Mesodermal cell (in vitro differentiated cells): Measurements from ENCODE around the gene ITPRIP.

Source experiments
- H3K27ac ChIP-seq: 2 replicates; pipeline ENCODE4 v1.7.0; 2013; ENCODE audit warnings: mild to moderate bottlenecking, low read depth, low read length, moderate library complexity; ENCODE audit not compliant: severe bottlenecking
- H3K36me3 ChIP-seq: 2 replicates; pipeline ENCODE4 v1.7.1; 2013; ENCODE audit warnings: mild to moderate bottlenecking, low read length, moderate library complexity; ENCODE audit not compliant: control insufficient read depth, insufficient read depth
- H3K4me1 ChIP-seq: one replicate; pipeline ENCODE4 v1.7.1; 2013; ENCODE audit warnings: mild to moderate bottlenecking, low read length; ENCODE audit not compliant: insufficient read depth, control insufficient read depth, poor library complexity, severe bottlenecking
- H3K4me3 ChIP-seq: 2 replicates; pipeline ENCODE4 v1.7.0; 2013; ENCODE audit warnings: low read length, control low read depth, mild to moderate bottlenecking; ENCODE audit not compliant: insufficient read depth, poor library complexity, severe bottlenecking; ENCODE audit errors: extremely low read depth
- H3K9me3 ChIP-seq: 2 replicates; pipeline ENCODE4 v1.7.1; 2013; ENCODE audit warnings: mild to moderate bottlenecking, low read length, moderate library complexity; ENCODE audit not compliant: control insufficient read depth
- WGBS, 2 experiments: methylation state at CpG; one replicate each; pipeline ENCODE4 v1.1.5; 2013; ENCODE audit warnings: missing lambda C conversion rate in 2 of 2; ENCODE audit not compliant: insufficient coverage in 2 of 2; 5-methylcytosine and 5-hydroxymethylcytosine counted together

ITPRIP gene

DNA sequence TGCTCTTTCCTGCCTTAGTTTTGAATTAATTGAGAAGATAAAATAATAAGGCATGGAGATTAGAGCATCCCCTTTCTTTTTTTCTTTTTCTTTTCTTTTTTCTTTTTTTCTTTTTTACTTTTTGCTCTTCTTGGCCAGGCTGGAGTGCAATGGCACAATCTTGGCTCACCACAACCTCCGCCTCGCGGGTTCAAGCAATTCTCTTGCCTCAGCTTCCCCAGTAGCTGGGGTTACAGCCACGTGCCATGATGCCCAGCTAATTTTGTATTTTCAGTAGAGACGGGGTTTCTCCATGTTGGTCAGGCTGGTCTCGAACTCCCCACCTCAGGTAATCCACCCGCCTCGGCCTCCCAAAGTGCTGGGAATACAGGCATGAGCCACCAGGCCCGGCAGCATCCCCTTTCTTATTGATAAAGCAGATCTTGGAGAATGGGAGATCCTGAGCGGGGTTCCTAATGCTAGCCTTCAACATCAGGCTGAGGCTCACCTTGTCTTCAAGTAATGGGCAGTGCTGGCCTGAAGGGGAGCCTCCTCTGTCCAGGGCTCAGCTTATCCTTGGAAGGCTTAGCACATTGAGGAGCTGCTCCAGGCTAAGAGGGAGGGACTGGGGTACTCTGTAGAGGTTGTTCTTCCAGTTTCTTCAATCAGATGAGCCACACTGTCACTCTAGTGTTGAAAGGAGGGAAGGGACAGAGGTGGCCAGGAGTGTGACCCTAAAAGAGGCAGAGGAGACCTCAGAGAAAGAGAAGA is 41.4 kb downstream of the ITPRIP start:
- Histone ChIP-seq H3K4me1 (peaks cover 38% of the 10 kb centered on the region), H3K4me3 (no peak overlapping the region), H3K36me3 (no peaks in the 10 kb centered on the region), H3K27ac (no peak overlapping the region), H3K9me3 (no peaks in the 10 kb centered on the region)
- 92% methylated on average over 6 to 10 of the region's 10 CpGs for WGBS, 2 experiments

DNA sequence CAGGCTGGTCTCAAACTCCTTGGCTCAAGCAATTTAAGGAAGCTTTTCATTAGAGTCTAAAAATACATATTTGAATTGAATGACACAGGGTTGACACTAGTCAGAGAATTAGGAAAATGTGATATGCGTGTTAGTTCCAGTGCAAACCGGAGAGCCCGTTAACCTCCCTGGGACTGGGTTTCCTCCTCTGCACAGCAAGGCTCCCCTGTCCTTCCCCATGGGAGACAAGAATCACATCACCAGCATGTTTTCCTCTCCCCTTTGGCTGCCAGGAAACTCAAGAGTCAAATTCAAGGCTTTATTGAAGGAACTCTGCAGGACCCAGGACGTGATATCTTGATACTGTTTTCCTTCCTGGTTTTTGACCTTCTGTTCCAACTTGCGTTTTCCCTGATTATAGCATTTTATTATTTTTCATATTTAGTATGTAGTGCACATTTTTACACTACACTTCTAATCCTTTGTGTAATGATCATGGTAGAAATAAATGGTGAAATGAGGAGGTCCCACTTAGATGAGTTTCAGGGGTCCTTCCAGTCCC is 44.4 kb downstream of the ITPRIP start:
- WGBS, 2 experiments = 80 to 100% methylated on average over 1 to 3 of the region's 5 CpGs
- Histone ChIP-seq H3K4me3 (no peak overlapping the region), H3K27ac (no peak overlapping the region), H3K36me3 (no peaks in the 10 kb centered on the region), H3K4me1 (peaks cover 12% of the 10 kb centered on the region), H3K9me3 (no peaks in the 10 kb centered on the region)

DNA sequence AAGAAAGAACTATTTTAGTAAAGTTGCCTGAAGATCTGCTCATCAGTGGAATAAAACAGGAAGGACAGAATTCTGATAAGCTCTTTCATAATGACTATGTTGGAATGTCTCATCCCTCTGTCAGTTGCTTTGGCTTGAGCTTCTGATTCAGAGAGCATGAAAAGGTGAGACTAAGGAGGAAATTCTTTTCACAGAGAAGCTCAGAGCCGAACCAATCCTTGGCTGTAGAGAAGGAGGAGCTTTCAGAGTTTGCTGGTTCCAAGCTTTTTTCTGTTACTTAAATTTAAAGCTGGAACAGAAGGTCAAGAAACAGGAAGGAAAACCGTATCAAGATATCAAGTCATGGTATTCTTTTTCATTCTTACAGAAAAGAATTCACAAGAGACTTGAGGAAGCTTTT is 45.3 kb downstream of the ITPRIP start:
- Histone ChIP-seq H3K4me3 (no peak overlapping the region), H3K36me3 (no peaks in the 10 kb centered on the region), H3K27ac (no peak overlapping the region), H3K9me3 (no peaks in the 10 kb centered on the region), H3K4me1 (peaks cover 10% of the 10 kb centered on the region)
- 100% methylated on average over 1 of the region's 2 CpGs; no CpG with 5 or more reads in 1 of the 2 experiments for WGBS, 2 experiments

DNA sequence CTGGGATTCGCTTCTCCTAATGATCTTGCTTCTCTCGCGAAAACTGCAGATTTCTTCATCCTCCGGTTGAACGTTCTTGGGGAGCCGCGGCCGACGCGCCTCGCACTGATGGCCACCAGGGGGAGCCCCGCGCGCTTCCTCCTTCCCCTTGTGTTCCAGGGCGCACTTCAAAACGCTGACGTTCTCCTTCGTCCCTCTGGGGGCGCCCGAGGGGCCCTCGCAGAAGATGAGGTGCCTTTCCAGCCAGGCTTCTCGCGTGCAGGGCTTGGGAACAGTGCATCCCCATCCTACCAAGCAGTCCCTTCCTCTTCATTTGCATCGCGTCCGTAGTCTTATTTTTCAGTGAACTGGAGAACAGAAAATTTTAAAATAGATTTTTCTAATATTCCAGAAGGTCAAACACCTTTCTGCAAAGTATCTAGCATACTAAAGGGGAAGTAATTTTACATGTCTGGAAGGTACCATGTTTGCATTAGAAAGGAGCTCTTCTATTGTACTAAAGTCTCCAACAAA is 46.8 kb downstream of the ITPRIP start:
- no peak overlapping the region for H3K4me3 ChIP-seq
- no peaks in the 10 kb centered on the region for H3K36me3 ChIP-seq
- H3K27ac ChIP-seq = no peak overlapping the region
- H3K9me3 ChIP-seq = no peaks in the 10 kb centered on the region
- 3 to 4% methylated on average over 15 of the region's 26 CpGs for WGBS, 2 experiments
- peaks cover 3% of the 10 kb centered on the region for H3K4me1 ChIP-seq

DNA sequence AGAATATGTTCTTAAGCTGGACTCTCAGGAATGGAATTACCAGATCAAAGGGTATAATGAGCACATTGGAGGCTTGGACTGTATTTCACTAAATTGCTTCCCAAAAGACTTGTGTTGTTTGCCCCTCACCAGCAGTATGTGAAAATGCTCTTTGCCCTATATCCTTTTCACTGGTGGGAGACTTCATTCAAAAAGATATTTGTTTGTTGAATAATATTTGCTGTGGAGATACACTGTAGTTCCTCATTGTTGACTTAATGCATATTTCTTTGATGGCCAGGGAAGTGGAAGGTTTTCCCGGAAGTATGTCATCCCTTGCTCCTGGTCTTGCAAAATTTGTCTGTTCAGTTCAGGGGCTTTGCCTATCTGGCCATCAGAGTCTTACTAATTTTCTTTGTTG is 49.9 kb downstream of the ITPRIP start:
- 86% methylated on average over 1 of the region's 1 CpG; no CpG with 5 or more reads in 1 of the 2 experiments for WGBS, 2 experiments

DNA sequence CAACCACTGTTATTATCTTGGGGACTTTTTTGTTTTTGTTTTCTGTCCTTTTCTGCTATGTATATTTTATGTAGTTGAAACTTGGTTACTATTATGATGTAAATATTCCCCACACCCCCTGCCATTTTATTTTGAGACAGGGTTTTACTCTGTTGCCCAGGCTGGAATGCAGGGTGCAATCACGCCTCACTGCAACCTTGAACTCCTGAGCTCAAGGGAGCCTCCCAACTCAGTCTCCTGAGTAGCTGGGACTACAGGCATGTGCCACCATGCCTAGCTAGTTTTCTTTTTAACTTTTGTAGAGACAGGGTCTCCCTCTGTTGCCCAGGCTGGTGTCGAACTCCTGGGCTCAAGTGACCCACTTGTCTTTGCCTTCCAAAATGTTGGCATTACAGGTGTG is 51.3 kb downstream of the ITPRIP start:
- Histone ChIP-seq H3K4me3 (no peak overlapping the region), H3K9me3 (no peaks in the 10 kb centered on the region), H3K36me3 (no peaks in the 10 kb centered on the region), H3K27ac (no peak overlapping the region), H3K4me1 (peaks cover 3% of the 10 kb centered on the region)
- WGBS, 2 experiments = 73 to 89% methylated on average over 1 of the region's 2 CpGs

More for the DNA sequence above, 49.9 kb downstream of the ITPRIP start:
- H3K9me3 ChIP-seq = no peaks in the 10 kb centered on the region
- H3K4me3 ChIP-seq = no peak overlapping the region
- no peak overlapping the region for H3K27ac ChIP-seq
- peaks cover 3% of the 10 kb centered on the region for H3K4me1 ChIP-seq
- H3K36me3 ChIP-seq = no peaks in the 10 kb centered on the region

DNA sequence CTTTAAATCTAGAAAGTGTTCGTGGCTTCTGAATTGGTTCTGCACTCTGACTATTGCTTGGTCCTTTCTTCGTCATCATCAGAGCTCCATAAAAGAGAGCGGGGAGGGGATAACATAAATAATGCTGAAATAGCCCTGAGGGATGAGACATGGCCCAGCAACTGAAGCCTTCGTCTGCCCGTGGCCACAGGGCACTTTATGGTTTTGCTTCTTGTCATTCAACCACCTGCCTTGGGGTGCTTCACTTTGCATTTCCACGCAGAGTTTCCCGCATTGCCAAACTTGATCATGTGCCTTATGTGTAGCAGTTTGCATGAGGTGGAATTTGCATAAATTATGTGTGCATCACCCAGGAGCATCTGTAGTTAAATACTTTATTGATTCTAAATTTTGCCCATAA is 53.4 kb downstream of the ITPRIP start:
- Histone ChIP-seq H3K9me3 (no peaks in the 10 kb centered on the region), H3K4me1 (peaks cover 3% of the 10 kb centered on the region), H3K27ac (no peak overlapping the region), H3K36me3 (no peaks in the 10 kb centered on the region), H3K4me3 (no peak overlapping the region)
- WGBS, 2 experiments = 85 to 88% methylated on average over 5 of the region's 7 CpGs

DNA sequence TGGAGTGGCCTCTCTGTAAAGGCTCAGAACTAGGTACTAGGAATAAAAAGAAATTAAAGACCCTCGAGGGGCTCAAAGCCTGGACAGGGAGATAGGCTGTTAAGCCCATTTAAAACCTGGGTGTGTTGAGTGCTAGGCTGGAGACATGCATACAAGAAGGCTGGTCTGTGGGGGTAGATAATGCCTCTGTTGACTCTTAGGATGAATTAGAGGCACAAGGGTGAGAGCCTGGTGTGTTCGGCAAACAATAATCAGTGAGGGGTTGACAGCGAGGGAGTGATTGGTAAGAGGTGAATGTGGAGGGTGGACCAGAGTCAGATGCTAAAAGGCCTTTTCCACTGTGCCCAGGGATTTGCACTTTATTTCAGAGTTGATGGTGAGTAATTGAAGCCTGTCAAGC is 56.6 kb downstream of the ITPRIP start:
- H3K27ac ChIP-seq = no peak overlapping the region
- WGBS, 2 experiments = 78 to 83% methylated on average over 2 to 3 of the region's 3 CpGs
- no peak overlapping the region for H3K4me3 ChIP-seq
- no peaks in the 10 kb centered on the region for H3K9me3 ChIP-seq
- H3K36me3 ChIP-seq = no peaks in the 10 kb centered on the region
- no peaks in the 10 kb centered on the region for H3K4me1 ChIP-seq

DNA sequence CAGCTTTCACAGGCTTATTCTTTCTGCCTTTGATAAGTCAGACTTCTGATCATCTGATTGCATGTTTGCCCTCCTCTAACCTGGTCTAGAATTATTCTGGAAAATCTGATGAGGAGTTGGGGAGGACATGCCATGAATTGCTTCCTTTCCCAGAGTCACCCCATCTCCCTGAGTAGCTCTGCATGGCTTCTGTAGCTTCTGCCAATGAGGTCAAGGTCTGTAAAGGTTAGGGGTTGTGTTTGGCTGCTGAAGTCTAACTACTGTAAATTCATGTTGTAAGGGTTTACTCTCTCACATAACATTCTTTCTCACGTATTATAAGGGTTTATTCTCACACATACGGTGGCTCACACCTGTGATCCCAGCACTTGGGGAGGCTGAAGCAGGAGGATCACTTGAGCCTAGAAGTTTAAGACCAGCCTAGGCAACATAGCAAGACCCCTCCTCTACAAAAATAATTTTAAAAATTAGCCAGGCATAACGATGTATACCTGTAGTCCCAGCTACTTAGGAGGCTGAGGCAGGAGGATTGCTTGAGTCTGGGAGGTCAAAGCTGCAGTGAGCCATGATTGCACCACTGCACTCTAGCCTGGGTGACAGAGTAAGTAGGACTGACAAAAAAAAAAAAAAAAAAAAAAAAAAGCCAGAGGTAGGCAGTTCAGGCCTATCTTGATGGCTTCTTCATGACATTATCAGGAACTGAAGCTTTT is 58.6 kb downstream of the ITPRIP start:
- Histone ChIP-seq H3K9me3 (no peaks in the 10 kb centered on the region), H3K4me3 (no peak overlapping the region), H3K36me3 (no peaks in the 10 kb centered on the region), H3K27ac (no peak overlapping the region), H3K4me1 (no peaks in the 10 kb centered on the region)
- WGBS, 2 experiments = 83% methylated on average over 1 of the region's 3 CpGs; no CpG with 5 or more reads in 1 of the 2 experiments

DNA sequence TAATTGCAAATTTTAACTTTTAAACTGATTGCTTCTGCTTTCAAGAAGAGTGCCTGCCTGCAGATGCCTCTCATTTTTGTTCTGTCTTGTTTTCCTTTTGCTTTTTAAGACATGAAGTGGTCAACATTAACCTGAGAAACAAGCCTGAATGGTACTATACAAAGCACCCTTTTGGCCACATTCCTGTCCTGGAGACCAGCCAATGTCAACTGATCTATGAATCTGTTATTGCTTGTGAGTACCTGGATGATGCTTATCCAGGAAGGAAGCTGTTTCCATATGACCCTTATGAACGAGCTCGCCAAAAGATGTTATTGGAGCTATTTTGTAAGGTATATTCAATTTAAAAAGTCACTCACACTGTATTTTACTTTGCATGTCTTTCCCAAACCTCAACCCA is 60.5 kb downstream of the ITPRIP start:
- H3K4me3 ChIP-seq = no peak overlapping the region
- WGBS, 2 experiments = no CpG with 5 or more reads among the region's 2 CpGs
- H3K4me1 ChIP-seq = no peaks in the 10 kb centered on the region
- H3K36me3 ChIP-seq = no peaks in the 10 kb centered on the region
- no peaks in the 10 kb centered on the region for H3K9me3 ChIP-seq
- no peak overlapping the region for H3K27ac ChIP-seq
